Dendritic cell treated with granulocyte-macrophage colony-stimulating factor and Interleukin-4, amounts not matched to agents 40 ng/mL and 50 ng/mL, for 4 days (primary cell): Measurements from ENCODE around the gene TOP1.
"Not testable (repeated sequence)": the region's sequence is repeated elsewhere in the genome, so short reads cannot be mapped to it uniquely, and the experiment has no call there.

ENCODE experiments used
- H3K27ac Mint-ChIP-seq: one replicate; pipeline ENCODE4 v1.8.0; 2022; ENCODE audit warnings: mild to moderate bottlenecking, mixed read lengths
- H3K27me3 Mint-ChIP-seq: one replicate; pipeline ENCODE4 v1.8.0; 2022; ENCODE audit warnings: mild to moderate bottlenecking, mixed read lengths
- H3K36me3 Mint-ChIP-seq: one replicate; pipeline ENCODE4 v1.8.0; 2022; ENCODE audit warnings: low read depth, mixed read lengths
- H3K4me1 Mint-ChIP-seq: one replicate; pipeline ENCODE4 v1.8.0; 2022; ENCODE audit warnings: low read depth, mixed read lengths
- H3K4me3 Mint-ChIP-seq: one replicate; pipeline ENCODE4 v1.8.0; 2022; ENCODE audit warnings: mild to moderate bottlenecking, moderate library complexity, mixed read lengths
- H3K9me3 Mint-ChIP-seq: one replicate; pipeline ENCODE4 v1.8.0; 2022; ENCODE audit warnings: mixed read lengths
- intact Hi-C: fragments of 100-400 bp; cut with micrococcal nuclease; formaldehyde crosslinking; loops from one replicate; pipeline ENCODE4 v1.15.0; 2022

The TOP1 gene

GRCh38 chr20:40996326-40996725 lies 32.3 kb upstream of the TOP1 start:
- peaks cover 14% of the 10 kb centered on the region for H3K4me1 Mint-ChIP-seq
- intact Hi-C loops, result no loop called here

GRCh38 chr20:40997116-40997515 lies 31.5 kb upstream of the TOP1 start:
- no peaks in the 10 kb centered on the region for H3K9me3 Mint-ChIP-seq
- intact Hi-C loops, result no loop called here

More at GRCh38 chr20:40996326-40996725, 32.3 kb upstream of the TOP1 start:
- Mint-ChIP-seq H3K27me3 (no peaks in the 10 kb centered on the region), H3K36me3 (no peaks in the 10 kb centered on the region), H3K4me3 (no peak overlapping the region), H3K9me3 (no peaks in the 10 kb centered on the region), H3K27ac (peak overlapping the region; percentile 41)

GRCh38 chr20:40999841-41000240 lies 28.8 kb upstream of the TOP1 start:
- no peaks in the 10 kb centered on the region for H3K36me3 Mint-ChIP-seq
- H3K27me3 Mint-ChIP-seq, result no peaks in the 10 kb centered on the region
- intact Hi-C loops, result no loop called here
- H3K27ac Mint-ChIP-seq, result no peak overlapping the region
- no peaks in the 10 kb centered on the region for H3K9me3 Mint-ChIP-seq
- H3K4me3 Mint-ChIP-seq, result no peak overlapping the region
- peaks cover 29% of the 10 kb centered on the region for H3K4me1 Mint-ChIP-seq

More at GRCh38 chr20:40997116-40997515, 31.5 kb upstream of the TOP1 start:
- Mint-ChIP-seq H3K36me3 (no peaks in the 10 kb centered on the region), H3K27ac (no peak overlapping the region), H3K4me3 (no peak overlapping the region), H3K27me3 (no peaks in the 10 kb centered on the region), H3K4me1 (peaks cover 7% of the 10 kb centered on the region)

GRCh38 chr20:41000628-41001027 lies 28.0 kb upstream of the TOP1 start:
- no peaks in the 10 kb centered on the region for H3K36me3 Mint-ChIP-seq
- no peaks in the 10 kb centered on the region for H3K27me3 Mint-ChIP-seq
- H3K9me3 Mint-ChIP-seq, result no peaks in the 10 kb centered on the region
- no peak overlapping the region for H3K4me3 Mint-ChIP-seq
- peaks cover 37% of the 10 kb centered on the region for H3K4me1 Mint-ChIP-seq
- no peak overlapping the region for H3K27ac Mint-ChIP-seq
- intact Hi-C loops, result no loop called here

GRCh38 chr20:41001497-41001896 lies 27.1 kb upstream of the TOP1 start:
- H3K4me3 Mint-ChIP-seq, result no peak overlapping the region
- H3K9me3 Mint-ChIP-seq, result no peaks in the 10 kb centered on the region
- intact Hi-C loops, result no loop called here
- no peak overlapping the region for H3K27ac Mint-ChIP-seq
- H3K36me3 Mint-ChIP-seq, result no peaks in the 10 kb centered on the region
- H3K4me1 Mint-ChIP-seq, result peaks cover 45% of the 10 kb centered on the region
- H3K27me3 Mint-ChIP-seq, result no peaks in the 10 kb centered on the region

GRCh38 chr20:41002842-41003142 lies 25.8 kb upstream of the TOP1 start:
- H3K4me3 Mint-ChIP-seq, result no peak overlapping the region
- intact Hi-C loops, result loop anchor here (1.0 kb wide), 1 partner anchor 11 kb away; no protein-coding TSS in a partner anchor
- no peaks in the 10 kb centered on the region for H3K36me3 Mint-ChIP-seq
- H3K27ac Mint-ChIP-seq, result peak overlapping the region; percentile 82
- peaks cover 58% of the 10 kb centered on the region for H3K4me1 Mint-ChIP-seq
- no peaks in the 10 kb centered on the region for H3K9me3 Mint-ChIP-seq
- H3K27me3 Mint-ChIP-seq, result no peaks in the 10 kb centered on the region

- no peaks in the 10 kb centered on the region for H3K9me3 Mint-ChIP-seq
These were observed 25.3 kb upstream of the TOP1 start for GRCh38 chr20:41003143-41003935.

GRCh38 chr20:41003936-41004294 lies 24.7 kb upstream of the TOP1 start:
- not testable (repeated sequence) for H3K9me3 Mint-ChIP-seq, H3K27me3 Mint-ChIP-seq, H3K4me3 Mint-ChIP-seq, H3K36me3 Mint-ChIP-seq
- H3K27ac Mint-ChIP-seq, result peak overlapping the region; percentile 82
- intact Hi-C loops, result loop anchor here (1.0 kb wide), 1 partner anchor 13 kb away; no protein-coding TSS in a partner anchor
- H3K4me1 Mint-ChIP-seq, result peaks cover 68% of the 10 kb centered on the region

More at GRCh38 chr20:41003143-41003935, 25.3 kb upstream of the TOP1 start:
- Mint-ChIP-seq H3K36me3 (no peaks in the 10 kb centered on the region), H3K4me3 (peak overlapping the region; percentile 17), H3K27ac (peak overlapping the region; percentile 82), H3K4me1 (peaks cover 64% of the 10 kb centered on the region), H3K27me3 (no peaks in the 10 kb centered on the region)
- intact Hi-C loops, result loop anchor here (1.0 kb wide), 1 partner anchor 12 kb away; no protein-coding TSS in a partner anchor

- H3K9me3 Mint-ChIP-seq, result no peaks in the 10 kb centered on the region
- H3K27me3 Mint-ChIP-seq, result no peaks in the 10 kb centered on the region
- H3K4me3 Mint-ChIP-seq, result no peak overlapping the region
- intact Hi-C loops, result no loop called here
- H3K36me3 Mint-ChIP-seq, result no peaks in the 10 kb centered on the region
- H3K27ac Mint-ChIP-seq, result peak overlapping the region; percentile 62
- H3K4me1 Mint-ChIP-seq, result peaks cover 70% of the 10 kb centered on the region
These were observed 23.9 kb upstream of the TOP1 start for GRCh38 chr20:41004531-41005360.

GRCh38 chr20:41005361-41005729 lies 23.3 kb upstream of the TOP1 start:
- Mint-ChIP-seq H3K4me3 (no peak overlapping the region), H3K9me3 (no peaks in the 10 kb centered on the region), H3K27ac (peak overlapping the region; percentile 62), H3K27me3 (no peaks in the 10 kb centered on the region), H3K36me3 (no peaks in the 10 kb centered on the region), H3K4me1 (peaks cover 76% of the 10 kb centered on the region)
- intact Hi-C loops, result no loop called here

GRCh38 chr20:41006126-41006935 lies 22.3 kb upstream of the TOP1 start:
- Mint-ChIP-seq H3K4me1 (peaks cover 76% of the 10 kb centered on the region), H3K27me3 (no peaks in the 10 kb centered on the region), H3K27ac (peak overlapping the region; percentile 82), H3K4me3 (no peak overlapping the region), H3K36me3 (no peaks in the 10 kb centered on the region), H3K9me3 (no peaks in the 10 kb centered on the region)
- intact Hi-C loops, result no loop called here

GRCh38 chr20:41006936-41007474 lies 21.6 kb upstream of the TOP1 start:
- H3K4me3 Mint-ChIP-seq, result no peak overlapping the region
- no peaks in the 10 kb centered on the region for H3K36me3 Mint-ChIP-seq
- H3K9me3 Mint-ChIP-seq, result no peaks in the 10 kb centered on the region
- intact Hi-C loops, result no loop called here
- H3K4me1 Mint-ChIP-seq, result peaks cover 82% of the 10 kb centered on the region
- H3K27ac Mint-ChIP-seq, result peak overlapping the region; percentile 82
- no peaks in the 10 kb centered on the region for H3K27me3 Mint-ChIP-seq

GRCh38 chr20:41007481-41007880 lies 21.1 kb upstream of the TOP1 start:
- Mint-ChIP-seq H3K4me1 (peaks cover 82% of the 10 kb centered on the region), H3K9me3 (no peaks in the 10 kb centered on the region), H3K27me3 (no peaks in the 10 kb centered on the region), H3K36me3 (no peaks in the 10 kb centered on the region), H3K27ac (peak overlapping the region; percentile 82), H3K4me3 (no peak overlapping the region)
- intact Hi-C loops, result no loop called here
